Mesenchymal stem cell (in vitro differentiated cells and primary cell): ENCODE measurements around the gene FADS2.

Experiments
- DNase-seq: peaks from one replicate; pipeline ENCODE4 v3.0.0-alpha.2; 2013
- H2AFZ ChIP-seq: one replicate; pipeline ENCODE4 v1.6.1; 2013; ENCODE audit warnings: low read depth, mild to moderate bottlenecking, control low read depth, inconsistent platforms, low read length, moderate library complexity
- H2AK5ac ChIP-seq: 2 replicates; pipeline ENCODE4 v1.6.1; 2013; ENCODE audit warnings: low read length, moderate library complexity, mild to moderate bottlenecking, inconsistent platforms; ENCODE audit not compliant: severe bottlenecking
- H2BK120ac ChIP-seq: one replicate; pipeline ENCODE4 v1.6.1; 2013; ENCODE audit warnings: low read depth, mild to moderate bottlenecking, inconsistent platforms, low read length, moderate library complexity
- H2BK12ac ChIP-seq, 2 experiments: one replicate each; pipeline ENCODE4 v1.6.1; 2013; ENCODE audit warnings: inconsistent platforms in 2 of 2, low read length in 2 of 2, mild to moderate bottlenecking in 2 of 2, moderate library complexity in 2 of 2, control low read depth in 1 of 2
- H2BK15ac ChIP-seq: one replicate; pipeline ENCODE4 v1.6.1; 2013; ENCODE audit warnings: mild to moderate bottlenecking, low read depth, inconsistent platforms; ENCODE audit not compliant: poor library complexity, severe bottlenecking
- H2BK5ac ChIP-seq: 2 replicates; pipeline ENCODE4 v1.6.1; 2013; ENCODE audit warnings: low read depth, mild to moderate bottlenecking, low read length, control low read depth, inconsistent platforms; ENCODE audit not compliant: poor library complexity, severe bottlenecking
- H3K14ac ChIP-seq, 2 experiments: one replicate each; pipeline ENCODE4 v1.6.1; 2013; ENCODE audit warnings: inconsistent platforms in 2 of 2, low read length in 2 of 2, control low read depth in 1 of 2, mild to moderate bottlenecking in 1 of 2, moderate library complexity in 1 of 2
- H3K18ac ChIP-seq, 2 experiments: one replicate each; pipeline ENCODE4 v1.6.1; 2013; ENCODE audit warnings: inconsistent platforms in 2 of 2, low read length in 2 of 2, control low read depth in 1 of 2, low read depth in 1 of 2, mild to moderate bottlenecking in 1 of 2
- H3K23ac ChIP-seq, 2 experiments: one replicate each; pipeline ENCODE4 v1.6.1; 2013; ENCODE audit warnings: inconsistent platforms in 2 of 2, low read length in 2 of 2, mild to moderate bottlenecking in 2 of 2, moderate library complexity in 2 of 2, control low read depth in 1 of 2
- H3K27ac ChIP-seq: 2 replicates; pipeline ENCODE4 v1.5.1; 2013; ENCODE audit warnings: mild to moderate bottlenecking, moderate library complexity, low read length, control low read depth, inconsistent platforms; ENCODE audit not compliant: poor library complexity, severe bottlenecking
- H3K27me3 ChIP-seq, 2 experiments: 2 replicates each; pipeline versions ENCODE4 v1.6.1 to v1.7.0; 2013; ENCODE audit warnings: low read length in 2 of 2, mild to moderate bottlenecking in 2 of 2, moderate library complexity in 2 of 2, control low read depth in 1 of 2, inconsistent platforms in 1 of 2; ENCODE audit not compliant: control insufficient read depth in 1 of 2, insufficient read depth in 1 of 2
- H3K36me3 ChIP-seq, 2 experiments: 2 replicates each; pipeline versions ENCODE4 v1.6.1 to v1.7.0; 2013; ENCODE audit warnings: low read length in 2 of 2, control low read depth in 1 of 2, inconsistent platforms in 1 of 2, low read depth in 1 of 2, mild to moderate bottlenecking in 1 of 2; ENCODE audit not compliant: insufficient read depth in 2 of 2, control insufficient read depth in 1 of 2
- H3K4ac ChIP-seq, 2 experiments: one replicate each; pipeline ENCODE4 v1.6.1; 2013; ENCODE audit warnings: inconsistent platforms in 2 of 2, low read length in 2 of 2, mild to moderate bottlenecking in 2 of 2, moderate library complexity in 2 of 2, control low read depth in 1 of 2, low read depth in 1 of 2
- H3K4me1 ChIP-seq: 2 replicates; pipeline ENCODE4 v1.6.1; 2013; ENCODE audit warnings: low read depth, low read length, control low read depth; ENCODE audit not compliant: control insufficient read depth, insufficient read depth
- H3K4me2 ChIP-seq: 2 replicates; pipeline ENCODE4 v1.6.1; 2013; ENCODE audit warnings: low read length, mild to moderate bottlenecking, inconsistent platforms; ENCODE audit not compliant: poor library complexity, severe bottlenecking
- H3K4me3 ChIP-seq, 2 experiments: 2 replicates each; pipeline versions ENCODE4 v1.5.1 to v1.7.0; 2013; ENCODE audit warnings: low read length in 2 of 2, mild to moderate bottlenecking in 2 of 2, control low read depth in 1 of 2, low read depth in 1 of 2; ENCODE audit not compliant: insufficient read depth in 1 of 2
- H3K79me1 ChIP-seq: replicated peaks from 2 replicates; pipeline ENCODE4 v1.6.1; 2013; ENCODE audit warnings: mild to moderate bottlenecking, control low read depth, low read length, inconsistent platforms; ENCODE audit not compliant: poor library complexity, severe bottlenecking
- H3K9ac ChIP-seq: 2 replicates; pipeline ENCODE4 v1.7.0; 2013; ENCODE audit warnings: mild to moderate bottlenecking, low read length, moderate library complexity
- H3K9me3 ChIP-seq: 2 replicates; pipeline ENCODE4 v1.7.0; 2013; ENCODE audit warnings: mild to moderate bottlenecking, low read length; ENCODE audit not compliant: control insufficient read depth
- H4K8ac ChIP-seq: one replicate; pipeline ENCODE4 v1.6.1; 2013; ENCODE audit warnings: inconsistent platforms, mild to moderate bottlenecking, low read length, moderate library complexity
- H4K91ac ChIP-seq: one replicate; pipeline ENCODE4 v1.6.1; 2013; ENCODE audit warnings: mild to moderate bottlenecking, low read length, inconsistent platforms
- WGBS: methylation state at CpG from one replicate; pipeline ENCODE4 v1.1.7; 2013; ENCODE audit warnings: mixed read lengths; 5-methylcytosine and 5-hydroxymethylcytosine counted together

The FADS2 gene

GRCh38 chr11:61900251-61900650 is 72.2 kb downstream of the FADS2 start:
- no peak for DNase-seq
- no peak overlapping the region for H3K4me2 ChIP-seq
- 91% methylated on average over 16 of the region's 17 CpGs for WGBS

GRCh38 chr11:61901397-61901796 is 73.3 kb downstream of the FADS2 start:
- Histone ChIP-seq H3K79me1 (no peaks in the 10 kb centered on the region), H3K4me1 (peaks cover 3% of the 10 kb centered on the region), H3K9ac (no peak overlapping the region), H3K4me2 (no peak overlapping the region), H2AFZ (no peak overlapping the region), H3K18ac (no peak overlapping the region), H3K23ac (no peak overlapping the region), H3K14ac (no peak overlapping the region), H2BK5ac (no peak overlapping the region), H2BK15ac (no peak overlapping the region), H2BK120ac (no peak overlapping the region), H3K36me3 (peaks cover 0 to 81% of the 10 kb centered on the region in 2 experiments), H2AK5ac (no peak overlapping the region), H3K27me3 (peaks cover 0 to 14% of the 10 kb centered on the region in 2 experiments), H4K91ac (no peak overlapping the region), H3K4ac (no peak overlapping the region), H3K9me3 (no peaks in the 10 kb centered on the region), H3K4me3 (no peak overlapping the region), H3K27ac (no peak overlapping the region), H2BK12ac (no peak overlapping the region), H4K8ac (no peak overlapping the region)
- 83% methylated on average over 10 of the region's 10 CpGs for WGBS
- no peak for DNase-seq

More at GRCh38 chr11:61900251-61900650, 72.2 kb downstream of the FADS2 start:
- Histone ChIP-seq H2BK15ac (no peak overlapping the region), H3K9me3 (no peaks in the 10 kb centered on the region), H2AFZ (no peak overlapping the region), H3K27me3 (peaks cover 0 to 11% of the 10 kb centered on the region in 2 experiments), H4K91ac (no peak overlapping the region), H2BK12ac (no peak overlapping the region), H3K4ac (no peak overlapping the region), H2BK120ac (no peak overlapping the region), H3K36me3 (peaks cover 0 to 81% of the 10 kb centered on the region in 2 experiments), H3K4me1 (peaks cover 3% of the 10 kb centered on the region), H3K79me1 (no peaks in the 10 kb centered on the region), H3K14ac (peak overlapping the region in 1 of 2 experiments; percentile 49), H3K27ac (no peak overlapping the region), H2AK5ac (no peak overlapping the region), H3K4me3 (no peak overlapping the region), H3K23ac (no peak overlapping the region), H4K8ac (no peak overlapping the region), H2BK5ac (no peak overlapping the region), H3K9ac (peak overlapping the region; percentile 63), H3K18ac (no peak overlapping the region)

- H3K4me3 ChIP-seq, result no peak overlapping the region
- no peak overlapping the region for H3K27ac ChIP-seq
- no peak overlapping the region for H2BK12ac ChIP-seq
- H3K27me3 ChIP-seq, result peaks cover 0 to 14% of the 10 kb centered on the region in 2 experiments
- no peaks in the 10 kb centered on the region for H3K79me1 ChIP-seq
- no peak overlapping the region for H3K4ac ChIP-seq
- peaks cover 3% of the 10 kb centered on the region for H3K4me1 ChIP-seq
- H2BK15ac ChIP-seq, result no peak overlapping the region
- H4K8ac ChIP-seq, result no peak overlapping the region
- H3K36me3 ChIP-seq, result peaks cover 0 to 81% of the 10 kb centered on the region in 2 experiments
- no peak for DNase-seq
- H3K23ac ChIP-seq, result no peak overlapping the region
- no peak overlapping the region for H2AK5ac ChIP-seq
- WGBS, result 95% methylated on average over 4 of the region's 11 CpGs
- no peak overlapping the region for H3K9ac ChIP-seq
- no peak overlapping the region for H3K4me2 ChIP-seq
- no peak overlapping the region for H2BK5ac ChIP-seq
- no peak overlapping the region for H3K18ac ChIP-seq
- no peak overlapping the region for H3K14ac ChIP-seq
- H4K91ac ChIP-seq, result no peak overlapping the region
- no peaks in the 10 kb centered on the region for H3K9me3 ChIP-seq
- no peak overlapping the region for H2BK120ac ChIP-seq
- H2AFZ ChIP-seq, result no peak overlapping the region
These were observed 74.2 kb downstream of the FADS2 start for GRCh38 chr11:61902313-61902712.

GRCh38 chr11:61903845-61904244 is 75.7 kb downstream of the FADS2 start:
- no peak overlapping the region for H3K27ac ChIP-seq
- H3K4me1 ChIP-seq, result peaks cover 6% of the 10 kb centered on the region
- no peak overlapping the region for H2AK5ac ChIP-seq
- peaks cover 0 to 14% of the 10 kb centered on the region in 2 experiments for H3K27me3 ChIP-seq
- no peak for DNase-seq
- no peak overlapping the region for H4K8ac ChIP-seq
- H3K36me3 ChIP-seq, result peaks cover 0 to 76% of the 10 kb centered on the region in 2 experiments
- H3K9me3 ChIP-seq, result no peaks in the 10 kb centered on the region
- no peak overlapping the region for H3K9ac ChIP-seq
- H2BK5ac ChIP-seq, result no peak overlapping the region
- H3K4me3 ChIP-seq, result no peak overlapping the region
- H3K4ac ChIP-seq, result no peak overlapping the region
- H2BK12ac ChIP-seq, result no peak overlapping the region
- H2AFZ ChIP-seq, result no peak overlapping the region
- no peak overlapping the region for H3K4me2 ChIP-seq
- H3K23ac ChIP-seq, result no peak overlapping the region
- H3K14ac ChIP-seq, result no peak overlapping the region
- 86% methylated on average over 3 of the region's 3 CpGs for WGBS
- H3K18ac ChIP-seq, result no peak overlapping the region
- no peak overlapping the region for H2BK15ac ChIP-seq
- no peaks in the 10 kb centered on the region for H3K79me1 ChIP-seq
- no peak overlapping the region for H4K91ac ChIP-seq
- H2BK120ac ChIP-seq, result no peak overlapping the region
